Adrenal gland (tissue), 12 donors: Measurements from ENCODE around the gene CAMK2D. TPM values are rescaled to one million over a fixed set of nuclear protein-coding genes. Genes with fewer than 3 reads are reported as not detected.
"Not testable (repeated sequence)": the region's sequence is repeated elsewhere in the genome, so short reads cannot be mapped to it uniquely, and the experiment has no call there.

ENCODE experiments used
- DNase-seq, 7 donors: peaks; one replicate each; pipeline ENCODE4 v3.0.0-alpha.2; 2019 to 2020
- H3K27ac ChIP-seq, 5 donors: fragments of 200-600 bp; sonication (generic) in 4 of 5; 1 replicate in 3 of 5; 2 replicates in 2 of 5; pipeline versions ENCODE4 v1.5.1 to v1.8.0; 2016 to 2020; ENCODE audit warnings: mild to moderate bottlenecking in 1 of 5
- H3K27me3 ChIP-seq: fragments of 200-600 bp; 2 replicates; pipeline ENCODE4 v1.8.0; 2021
- H3K36me3 ChIP-seq, 2 donors: fragments of 200-600 bp; replicated peaks in 1 of 2; 1 replicate in 1 of 2; 2 replicates in 1 of 2; pipeline versions ENCODE4 v1.5.1 to v1.8.0; 2018 to 2022
- H3K4me1 ChIP-seq, 2 donors: fragments of 200-600 bp; replicated peaks in 1 of 2; 1 replicate in 1 of 2; 2 replicates in 1 of 2; pipeline versions ENCODE4 v1.5.1 to v1.8.0; 2018 to 2021
- H3K4me3 ChIP-seq, 4 donors: fragments of 200-600 bp; sonication (generic) in 3 of 4; one replicate each; pipeline ENCODE4 v1.5.1; 2016 to 2018
- H3K9me3 ChIP-seq, 3 donors: fragments of 200-600 bp; sonication (generic) in 1 of 3; replicated peaks in 1 of 3; 1 replicate in 2 of 3; 2 replicates in 1 of 3; pipeline versions ENCODE4 v1.5.1 to v1.8.0; 2016 to 2021
- CTCF ChIP-seq, 6 experiments: fragments of 450-650 bp in 4 of 6; fragments of 200-600 bp in 2 of 6; sonication (generic) in 1 of 6; IDR thresholded peaks; 1 replicate in 5 of 6; 2 replicates in 1 of 6; pipeline versions ENCODE4 v1.5.1 to v1.8.0; 2016 to 2021; ENCODE audit warnings: antibody characterized with exemption in 6 of 6, mild to moderate bottlenecking in 2 of 6, moderate library complexity in 1 of 6
- POLR2A ChIP-seq, 2 donors: fragments of 450-650 bp; IDR thresholded peaks; one replicate each; pipeline ENCODE4 v1.6.1; 2017; ENCODE audit warnings: antibody characterized with exemption in 2 of 2, mild to moderate bottlenecking in 2 of 2, moderate library complexity in 1 of 2
- WGBS, 4 donors: extraction: QIAGEN DNeasy Blood & Tissue Kit in 2 of 4; methylation state at CpG; one replicate each; pipeline versions ENCODE4 v1.1.5 to v1.1.7; 2013 to 2017; 5-methylcytosine and 5-hydroxymethylcytosine counted together
- intact Hi-C, 2 donors: fragments of 100-400 bp; cut with DNase I; formaldehyde crosslinking; loops; one replicate each; pipeline versions ENCODE4 v1.14.1 to v1.15.0; 2022 to 2023
- polyA plus RNA-seq, 3 donors: library from polyadenylated mRNA; stranded (reverse); fragments of 200-250 nt in 2 of 3; fragments of 350-450 nt in 1 of 3; fragmentation: Illumina TruSeq in 1 of 3; extraction: RNeasy Lipid Tissue Mini Kit (QIAGEN cat#74804) in 1 of 3; gene quantifications; one replicate each; pipeline ENCODE4 v1.2.3, GENCODE V29; 2013 to 2014
- total RNA-seq, 9 donors: library from RNA; depleted of rRNA in 4 of 9; stranded (reverse); fragments of >200 nt in 4 of 9; fragments of 120-200 nt in 1 of 9; fragmentation: NEBNext Ultra II Directional in 1 of 9; extraction: Animal tissue kit (Norgen Biotek cat#: 25700) in 1 of 9; gene quantifications; one replicate each; pipeline versions ENCODE4 v1.1.0 to v1.2.4, GENCODE V29; 2013 to 2023
- donor health status: healthy with polysubstance abuse.
- donor health status: Bipolar disorder and iron deficiency.
- donor health status: DM: yes; HTN: yes; CAD: no.
- donor health status: DM: no; HTN: no; CAD: no.
- donor health status: DM: no; HTN: no; CAD: no.
- donor health status: DM: yes; HTN: yes; CAD: no.

The CAMK2D gene
- total and polyA plus RNA-seq, 12 donors, result 7.6 to 83.9 (median 33.6) TPM

GRCh38 chr4:113806850-113807249 is 45.3 kb upstream of the CAMK2D start:
- no peak overlapping the region for H3K4me3 ChIP-seq
- no peak for DNase-seq
- no peak overlapping the region for H3K27ac ChIP-seq
- H3K9me3 ChIP-seq, result no peaks in the 10 kb centered on the region
- H3K27me3 ChIP-seq, result no peaks in the 10 kb centered on the region
- intact Hi-C loops, result no loop called here
- H3K4me1 ChIP-seq, result no peaks in the 10 kb centered on the region
- no peaks in the 10 kb centered on the region for H3K36me3 ChIP-seq
- no peak for TF ChIP-seq POLR2A (IDR thresholded peaks at IDR 0.05)
- no peak for TF ChIP-seq CTCF (IDR thresholded peaks at IDR 0.05)

- DNase-seq, result no peak
- TF ChIP-seq POLR2A (IDR thresholded peaks at IDR 0.05) (no peak), CTCF (IDR thresholded peaks at IDR 0.05) (no peak)
- intact Hi-C loops, result no loop called here
- no peak overlapping the region for H3K27ac ChIP-seq
- H3K9me3 ChIP-seq, result no peaks in the 10 kb centered on the region
- no peaks in the 10 kb centered on the region for H3K27me3 ChIP-seq
- no peaks in the 10 kb centered on the region for H3K4me1 ChIP-seq
- no peaks in the 10 kb centered on the region for H3K36me3 ChIP-seq
- H3K4me3 ChIP-seq, result no peak overlapping the region
Measured at GRCh38 chr4:113801882-113802281, 40.3 kb upstream of the CAMK2D start.

GRCh38 chr4:113796381-113796780 is 34.8 kb upstream of the CAMK2D start:
- intact Hi-C loops, H3K27ac ChIP-seq, H3K27me3 ChIP-seq, DNase-seq, H3K4me3 ChIP-seq, H3K4me1 ChIP-seq, H3K9me3 ChIP-seq, H3K36me3 ChIP-seq: not testable (repeated sequence)
- WGBS, 4 donors, result 79 to 95% (median 89%) methylated on average over 9 to 24 of the region's 24 CpGs

- H3K4me1 ChIP-seq, result no peaks in the 10 kb centered on the region
- DNase-seq, result no peak
- no peaks in the 10 kb centered on the region for H3K27me3 ChIP-seq
- H3K36me3 ChIP-seq, result no peaks in the 10 kb centered on the region
- TF ChIP-seq POLR2A (IDR thresholded peaks at IDR 0.05) (no peak), CTCF (IDR thresholded peaks at IDR 0.05) (no peak)
- H3K9me3 ChIP-seq, result no peaks in the 10 kb centered on the region
- intact Hi-C loops, result no loop called here
- no peak overlapping the region for H3K4me3 ChIP-seq
- no peak overlapping the region for H3K27ac ChIP-seq
- WGBS, 4 donors, result 52 to 63% (median 57%) methylated on average over 1 of the region's 1 CpG
Measured at GRCh38 chr4:113790478-113790877, 28.9 kb upstream of the CAMK2D start.

- Histone ChIP-seq H3K9me3 (no peaks in the 10 kb centered on the region), H3K27ac (no peak overlapping the region), H3K27me3 (no peaks in the 10 kb centered on the region), H3K4me3 (no peak overlapping the region), H3K4me1 (no peaks in the 10 kb centered on the region), H3K36me3 (no peaks in the 10 kb centered on the region)
- intact Hi-C loops, result loop anchor here in 1 of 2 donors (10.0 kb wide), 1 partner anchor 276 kb away; no protein-coding TSS in a partner anchor
- no peak for DNase-seq
- no peak for TF ChIP-seq POLR2A (IDR thresholded peaks at IDR 0.05)
- TF ChIP-seq CTCF (IDR thresholded peaks at IDR 0.05), result no peak
Measured at GRCh38 chr4:113788888-113789287, 27.4 kb upstream of the CAMK2D start.
